SKM-1 treated with dmso at 0.1 percent for 144 hours (cell line): Measurements from ENCODE around the gene NUTF2.

Source experiments
- DNase-seq: peaks from one replicate; lab custom pipeline; 2025; ENCODE audit not compliant: unreplicated experiment; lab: John Stamatoyannopoulos, UW

NUTF2 gene

DNA sequence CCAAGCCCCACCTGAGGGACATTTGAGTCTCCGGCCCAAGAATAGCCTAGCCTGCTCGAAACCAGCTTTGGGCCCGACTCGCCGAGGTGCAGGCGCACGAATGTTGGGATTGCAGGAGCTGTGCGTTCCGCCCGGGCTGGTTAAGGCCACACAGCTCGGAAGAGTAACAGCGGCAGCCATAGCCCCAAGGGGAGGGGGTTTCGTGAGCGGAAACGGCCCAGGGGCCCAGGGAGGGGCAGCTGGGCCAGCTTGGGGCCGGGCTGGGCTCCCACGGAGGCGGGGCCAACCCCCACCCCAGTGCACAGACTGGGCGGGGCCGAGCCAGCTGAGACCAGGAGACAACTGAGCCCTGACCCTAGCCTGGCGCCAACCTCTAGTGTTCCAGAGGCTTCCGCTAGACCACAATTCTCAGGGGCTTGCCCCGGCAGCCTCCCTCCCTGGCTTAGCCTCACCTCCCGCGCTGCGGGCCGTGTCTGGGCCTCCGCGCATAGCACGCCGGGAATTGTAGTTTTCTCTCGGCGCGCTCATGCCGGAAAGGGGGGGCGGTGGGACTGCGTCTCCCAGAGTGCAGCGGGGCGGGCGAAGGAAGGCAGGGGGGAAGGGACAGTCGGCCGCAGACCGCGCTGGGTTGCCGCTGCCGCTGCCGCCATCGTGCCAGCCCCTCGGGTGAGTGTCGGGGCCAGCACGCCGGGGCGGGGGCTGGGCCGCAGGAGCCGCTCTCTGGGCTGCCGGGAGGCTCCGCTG is at the start of gene NUTF2:
TSS of gene NUTF2 (plus strand) at position 614 of the 744 bp plus-strand sequence. CDS start 18,198 bp downstream, outside the sequence.
- peak; percentile 92 for DNase-seq

DNA sequence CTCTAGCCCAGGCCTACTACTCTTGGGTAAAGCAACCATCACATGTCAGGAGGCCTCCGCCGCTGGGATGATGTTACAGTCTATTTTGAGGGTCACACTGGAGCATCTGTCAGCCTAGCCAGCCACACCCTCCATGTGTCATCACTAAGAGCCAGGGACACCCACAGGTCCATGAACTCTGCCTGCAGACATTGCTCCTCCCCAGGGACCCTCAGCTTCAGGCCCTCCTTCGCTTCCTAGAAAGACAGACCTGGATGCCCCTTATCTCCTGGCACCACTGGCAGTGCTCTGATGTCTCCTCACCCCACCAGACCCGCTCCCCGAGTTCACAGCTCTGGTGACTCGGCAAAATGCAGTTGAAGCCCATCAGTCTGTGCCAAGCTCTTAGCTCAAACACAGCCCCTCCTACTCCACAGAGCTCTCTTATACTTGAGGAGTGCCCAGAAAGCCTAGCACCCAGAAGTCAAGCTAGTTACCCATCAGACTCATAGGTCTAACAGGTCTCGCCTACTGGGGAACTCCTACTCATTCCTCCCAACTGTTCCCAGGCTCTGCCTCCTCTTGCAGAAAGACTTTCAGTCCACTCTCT is 46.3 kb upstream of the NUTF2 start:
- no peak for DNase-seq

DNA sequence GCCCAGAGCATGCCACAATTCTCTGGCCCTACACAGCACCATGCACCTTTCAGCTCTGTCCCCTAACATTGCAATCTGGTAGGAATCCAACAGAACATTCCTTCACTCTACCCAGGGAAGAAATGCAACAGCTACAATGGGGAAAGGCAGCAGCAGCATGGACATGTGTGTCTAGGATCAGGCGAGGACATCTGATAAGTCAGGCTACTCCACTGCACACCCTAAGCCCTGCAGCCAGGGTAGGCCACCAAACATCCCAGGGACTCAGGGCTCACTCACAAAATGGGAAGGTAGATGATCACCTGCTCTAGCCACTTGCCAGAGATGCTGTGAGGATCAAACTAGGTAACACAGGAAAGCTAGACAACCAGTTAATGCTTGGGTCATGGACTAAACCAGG is 45.5 kb upstream of the NUTF2 start:
- DNase-seq, result no peak

DNA sequence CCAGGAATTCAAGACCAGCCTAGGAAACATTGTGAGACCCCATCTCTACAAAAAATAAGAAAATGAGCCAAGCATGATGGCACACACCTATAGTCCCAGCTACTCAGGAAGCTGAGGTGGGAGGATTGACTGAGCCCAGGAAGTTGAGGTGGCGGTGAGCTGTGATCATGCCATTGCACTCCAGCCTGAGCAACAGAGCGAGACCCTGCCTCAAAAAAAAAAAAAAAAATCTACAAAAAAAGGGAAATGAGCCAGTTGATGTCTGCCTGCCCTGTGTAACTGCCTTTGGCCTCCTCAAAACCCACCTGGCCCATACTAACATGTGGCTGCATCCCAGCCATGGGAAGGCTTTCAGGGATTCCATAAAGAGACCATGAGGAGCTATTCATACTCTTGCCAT is 44.9 kb upstream of the NUTF2 start:
- no peak for DNase-seq

DNA sequence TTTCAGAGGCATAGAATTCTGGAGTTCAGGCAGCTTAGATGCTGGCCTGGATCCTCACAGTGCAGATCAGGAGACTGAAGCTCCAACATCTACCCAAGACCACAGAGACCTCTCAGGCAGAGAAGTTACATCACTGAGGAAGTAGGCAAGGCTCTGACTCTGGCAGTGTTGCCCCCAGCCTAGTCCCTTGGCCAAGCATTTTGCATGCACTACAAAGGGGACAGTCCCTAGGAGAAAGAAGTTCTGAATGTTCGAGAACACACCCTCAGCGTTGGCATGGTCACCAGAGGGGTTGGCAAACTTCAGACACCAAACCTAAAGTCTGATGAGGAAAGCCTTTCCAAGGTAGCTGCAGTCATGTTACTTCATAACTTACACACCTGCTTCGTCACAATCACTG is 42.8 kb upstream of the NUTF2 start:
- DNase-seq, result no peak

DNA sequence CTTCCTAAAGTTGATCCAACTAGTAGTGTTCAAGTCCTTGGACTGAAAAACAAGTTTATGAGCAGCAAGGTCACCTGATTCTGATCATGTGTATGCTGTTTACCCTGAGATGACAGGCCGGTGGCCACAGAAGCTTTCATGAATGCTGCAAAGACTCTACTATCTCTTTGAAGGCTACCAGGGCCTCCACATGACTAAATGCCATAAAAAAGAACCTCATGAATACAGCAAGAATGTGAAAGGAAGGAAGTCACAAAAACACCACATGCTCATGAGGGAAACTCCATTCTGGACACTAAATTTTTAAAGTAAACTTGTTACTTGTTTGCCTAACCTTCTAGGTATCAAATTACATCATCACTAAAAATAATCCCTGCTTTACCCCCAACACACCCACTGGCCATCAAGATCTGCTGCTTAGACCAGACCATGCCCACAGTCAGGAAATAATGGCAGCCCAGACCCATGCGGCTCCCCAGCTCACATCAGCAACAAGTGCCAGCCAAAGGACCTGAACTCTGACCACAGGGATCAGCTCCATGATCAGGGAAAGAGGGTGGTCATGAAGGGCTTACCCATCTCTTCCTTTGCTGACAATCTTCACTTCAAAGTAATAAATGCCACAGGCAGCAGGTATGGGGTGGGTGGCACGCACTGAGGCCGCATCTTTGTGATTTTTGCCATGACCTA is 41.7 kb upstream of the NUTF2 start:
- DNase-seq, result no peak

DNA sequence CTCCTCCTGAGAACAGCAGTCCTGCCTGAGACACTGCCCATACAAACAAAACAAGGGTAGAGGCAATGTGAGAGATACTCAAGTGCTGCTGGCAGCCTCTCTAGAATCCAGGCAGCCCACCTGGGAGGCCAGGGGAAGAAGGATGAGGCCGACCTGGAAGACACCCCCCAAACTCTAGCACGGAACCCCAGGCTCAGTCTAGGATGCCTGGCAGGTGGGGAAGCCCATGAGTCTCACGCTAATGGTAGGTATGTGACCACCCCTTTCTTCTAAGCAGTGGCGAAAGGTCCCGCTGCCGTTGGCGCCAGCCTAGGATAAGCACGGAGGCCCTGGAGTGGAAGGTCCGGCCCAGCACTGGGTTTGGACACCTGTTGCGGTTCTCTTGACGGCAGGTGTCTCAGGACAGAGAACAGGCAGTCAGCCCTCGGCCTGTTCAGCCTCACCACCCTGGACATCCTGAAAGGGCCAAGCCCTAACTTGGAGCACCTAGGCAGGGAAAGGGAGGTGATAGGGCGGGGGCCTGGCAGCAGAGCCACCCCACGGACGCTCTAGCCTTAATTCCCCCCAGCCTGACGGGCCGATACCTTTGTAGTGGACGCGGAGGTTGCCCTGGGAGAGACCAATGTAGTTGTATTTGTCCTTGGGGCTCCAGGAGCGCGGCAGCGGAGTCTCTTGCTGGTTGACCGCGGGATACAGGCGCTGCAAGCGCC is 40.9 kb upstream of the NUTF2 start:
- no peak for DNase-seq

DNA sequence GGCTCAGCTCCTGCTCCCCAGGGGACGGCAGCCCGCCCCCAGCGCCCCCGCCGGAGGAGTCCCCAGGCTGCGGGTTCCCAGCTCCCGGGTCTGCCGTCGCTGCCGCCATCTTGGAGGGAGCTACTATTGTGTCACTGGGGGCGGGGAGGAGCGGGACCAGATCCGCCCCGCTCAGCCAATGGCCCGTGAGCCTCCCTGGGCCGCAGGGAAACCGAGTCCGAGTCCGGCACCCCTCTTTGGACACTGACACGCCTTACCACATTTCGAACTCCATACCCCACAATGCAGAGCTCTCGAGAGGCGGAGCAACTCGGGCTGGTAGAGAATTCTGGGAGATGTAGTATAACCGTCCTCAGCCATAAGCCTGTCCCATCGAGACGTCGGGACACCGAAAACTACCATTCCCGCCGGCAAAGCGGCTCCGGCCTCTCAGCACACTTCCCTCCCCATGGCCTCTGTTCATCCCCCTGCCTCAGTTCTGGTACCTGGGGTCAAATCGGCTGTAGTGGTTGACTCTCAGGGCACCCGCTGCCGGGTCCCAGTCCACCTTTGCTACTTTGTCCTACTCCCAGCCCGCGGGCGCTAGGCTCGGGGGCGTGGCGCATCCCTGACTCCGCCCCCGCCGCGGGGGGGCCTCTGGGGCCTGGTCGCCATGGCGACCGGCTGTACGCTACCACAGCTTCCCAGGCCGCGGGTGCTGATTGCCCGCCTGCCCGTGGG is 40.1 kb upstream of the NUTF2 start, which contains the start of the genes RANBP10 and TSNAXIP1:
TSS of gene RANBP10 (minus strand) at position 133 of the 720 bp plus-strand sequence. CDS start at position 109, 24 bp downstream.
TSS of gene TSNAXIP1 (plus strand) at position 462 of the 720 bp plus-strand sequence. CDS start 261 bp downstream, outside the sequence.
- DNase-seq, result peak; percentile 99

DNA sequence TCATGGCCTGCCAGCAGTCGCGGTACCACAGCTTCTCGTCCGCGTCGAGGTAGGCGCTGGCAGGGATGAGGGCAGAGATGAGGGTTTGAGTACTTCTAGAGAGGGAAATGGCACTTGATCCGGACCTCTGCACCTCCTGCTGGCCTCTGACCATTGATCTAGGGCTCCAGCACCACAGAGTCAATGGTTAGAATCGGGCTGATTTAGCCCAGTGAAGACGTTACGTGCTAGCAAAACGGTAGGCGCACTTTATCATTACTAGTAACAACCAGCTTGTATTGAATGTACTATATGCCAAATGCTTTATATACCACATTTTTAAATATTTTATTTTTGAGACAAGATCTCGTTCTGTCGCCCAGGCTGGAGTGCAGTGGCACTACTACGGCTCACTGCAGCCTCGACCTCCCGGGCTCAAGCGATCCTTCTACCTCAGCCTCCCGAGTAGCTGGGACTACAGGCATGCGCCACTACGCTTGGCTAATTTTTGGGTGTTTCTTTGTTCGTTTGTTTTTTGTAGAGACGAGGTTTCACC is 39.5 kb upstream of the NUTF2 start:
- no peak for DNase-seq

DNA sequence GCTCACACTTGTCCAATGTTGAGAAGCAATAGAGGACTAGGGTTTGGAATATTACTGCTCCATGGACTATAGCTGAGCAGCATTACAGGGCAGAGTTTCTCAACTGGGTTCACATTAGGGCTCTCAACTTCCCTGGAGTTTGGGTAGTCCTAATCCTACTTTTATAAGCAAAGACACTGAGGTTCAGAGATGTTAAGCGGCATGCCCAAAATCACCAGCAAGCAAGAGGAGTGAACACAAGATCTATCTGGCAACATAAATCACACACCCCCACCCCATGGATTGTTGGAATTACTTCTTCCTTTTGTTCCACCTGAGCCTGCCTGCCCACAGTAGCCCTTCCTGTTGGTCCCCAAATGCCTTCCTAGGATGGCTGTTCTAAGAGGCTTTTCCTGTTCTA is 34.8 kb upstream of the NUTF2 start:
- no peak for DNase-seq

DNA sequence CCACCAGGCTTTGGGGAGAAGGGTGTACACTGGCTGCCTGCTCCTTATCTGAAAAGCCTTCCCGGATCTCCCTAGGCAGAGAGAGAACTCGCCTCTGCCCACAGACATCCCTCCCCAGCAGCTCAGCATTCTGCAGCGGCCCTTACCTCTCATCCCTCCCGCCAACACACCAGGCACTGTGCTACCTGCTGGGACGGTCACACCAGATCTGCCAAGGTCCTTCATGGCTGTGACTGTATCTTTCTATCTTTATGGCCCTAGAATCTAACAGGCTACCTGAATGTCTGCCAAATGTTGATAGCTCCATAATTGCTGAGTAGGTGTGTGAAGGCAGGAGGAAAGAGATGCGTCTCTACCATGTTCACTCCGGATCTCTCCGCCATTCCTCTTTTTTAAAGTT is 32.2 kb upstream of the NUTF2 start:
- no peak for DNase-seq

DNA sequence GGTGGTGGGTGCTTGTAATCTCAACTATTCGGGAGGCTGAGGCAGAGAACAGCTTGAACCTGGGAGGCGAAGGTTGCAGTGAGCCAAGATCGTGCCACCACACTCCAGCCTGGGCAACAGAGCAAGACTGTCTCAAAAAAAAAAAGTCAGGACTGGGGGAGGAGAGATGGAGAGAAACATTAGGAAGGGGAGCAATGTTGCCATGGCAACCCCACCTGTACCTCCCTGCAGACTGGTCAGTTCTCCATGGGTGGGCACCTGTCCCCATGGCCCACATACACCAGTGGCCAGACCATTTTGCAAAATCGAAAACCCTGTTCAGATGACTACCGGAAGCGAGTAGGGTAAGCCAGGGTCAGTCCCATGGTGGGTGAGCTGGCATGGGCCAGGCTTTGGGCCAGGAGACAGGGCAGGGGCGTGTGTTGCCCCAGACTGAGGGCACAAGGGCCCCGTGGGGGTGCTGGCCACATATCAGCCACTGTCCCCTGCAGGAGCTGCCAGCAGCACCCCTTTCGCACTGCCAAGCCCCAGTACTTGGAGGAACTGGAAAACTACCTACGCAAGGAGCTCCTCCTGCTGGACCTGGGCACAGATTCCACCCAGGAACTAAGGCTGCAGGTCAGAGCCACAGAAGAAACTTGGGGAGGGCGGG is 26.0 kb upstream of the NUTF2 start:
- DNase-seq, result no peak

DNA sequence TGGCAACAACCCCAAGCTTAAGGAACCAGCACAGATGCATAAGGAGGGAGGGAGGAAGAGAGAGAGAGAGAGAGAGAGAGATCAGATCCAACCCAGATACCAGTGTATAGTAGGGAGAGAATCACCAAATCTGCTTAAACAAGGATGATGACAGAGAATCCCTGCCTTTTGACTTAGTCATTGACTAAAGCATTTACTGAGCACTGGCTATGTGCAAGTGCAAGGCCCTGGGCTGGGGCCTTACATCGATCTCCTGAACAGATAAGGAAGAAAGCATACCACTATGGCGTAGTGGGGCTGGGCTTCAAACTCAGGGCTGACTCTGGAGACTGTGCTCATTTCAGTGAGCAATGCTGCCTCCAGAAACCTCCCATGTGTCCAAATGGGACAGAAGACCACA is 24.2 kb upstream of the NUTF2 start:
- DNase-seq, result no peak

DNA sequence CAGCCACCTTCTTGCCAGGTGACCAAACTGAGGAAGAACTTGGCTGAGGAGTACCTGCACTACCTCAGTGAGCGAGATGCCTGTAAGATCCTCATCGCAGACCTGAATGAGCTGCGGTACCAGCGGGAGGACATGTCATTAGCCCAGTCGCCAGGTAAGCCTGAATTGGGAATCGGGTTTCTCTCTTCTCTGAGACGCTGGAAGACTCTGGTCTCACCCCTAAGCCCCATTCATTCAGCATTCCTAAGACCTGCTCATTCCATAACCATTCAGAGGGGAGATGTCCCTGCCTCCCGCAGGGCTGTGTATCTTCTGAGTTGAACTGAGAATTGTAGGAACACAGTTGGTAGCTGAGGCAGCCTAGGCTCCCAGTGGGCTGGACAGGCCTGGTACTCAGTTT is 21.6 kb upstream of the NUTF2 start:
- DNase-seq, result no peak

DNA sequence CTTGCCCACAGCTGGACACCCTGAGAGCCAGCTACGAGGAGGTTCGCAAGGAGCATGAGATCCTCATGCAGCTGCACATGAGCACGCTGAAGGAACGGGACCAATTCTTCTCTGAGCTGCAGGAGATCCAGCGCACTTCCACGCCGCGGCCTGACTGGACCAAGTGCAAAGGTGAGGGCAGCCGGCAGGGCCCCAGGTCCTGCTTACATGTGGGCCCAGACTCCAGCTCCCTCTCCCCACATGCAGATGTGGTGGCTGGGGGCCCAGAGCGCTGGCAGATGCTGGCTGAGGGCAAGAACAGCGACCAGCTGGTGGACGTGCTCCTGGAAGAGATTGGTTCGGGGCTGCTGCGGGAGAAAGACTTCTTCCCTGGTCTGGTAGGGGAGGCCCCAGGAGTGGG is 20.8 kb upstream of the NUTF2 start:
- no peak for DNase-seq

DNA sequence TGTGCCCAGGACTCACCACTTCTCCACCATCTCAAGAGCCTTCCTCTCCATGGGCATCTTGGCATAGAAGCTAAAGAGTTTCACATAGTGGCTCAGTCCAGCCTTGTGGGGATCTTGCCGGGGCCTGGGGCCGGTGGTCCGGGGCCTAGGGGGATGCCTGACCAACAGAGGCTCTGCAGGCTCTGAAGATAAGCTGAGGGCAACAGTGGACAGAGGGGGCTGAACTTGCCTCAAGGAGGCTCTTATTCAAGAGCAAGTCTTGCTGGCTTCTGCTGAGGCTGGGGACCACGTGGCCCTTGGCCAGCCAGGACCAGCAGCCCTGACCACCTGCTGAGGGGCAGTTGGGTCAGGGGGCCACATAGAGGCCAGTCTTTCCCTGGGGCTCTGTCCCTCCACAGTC is 18.1 kb upstream of the NUTF2 start:
- DNase-seq, result no peak

DNA sequence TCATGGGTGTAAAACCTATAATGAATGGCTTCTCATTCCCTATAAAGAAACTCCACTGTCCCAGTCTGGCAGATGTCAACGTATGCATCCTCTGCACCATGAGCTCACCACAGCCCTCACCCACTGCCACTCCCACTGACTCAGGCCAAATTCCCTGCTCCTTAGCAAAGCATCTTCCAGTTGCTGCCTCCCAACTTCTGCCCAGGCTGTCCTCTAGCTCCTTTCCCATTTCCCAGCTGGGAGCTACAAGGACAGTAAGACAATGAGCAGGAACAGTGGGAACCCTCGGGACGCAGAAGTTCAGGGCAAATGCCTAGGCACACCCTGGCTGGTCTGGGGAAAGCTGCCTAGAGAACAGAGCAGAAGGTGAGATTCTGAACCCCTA is 13.7 kb upstream of the NUTF2 start:
- no peak for DNase-seq

DNA sequence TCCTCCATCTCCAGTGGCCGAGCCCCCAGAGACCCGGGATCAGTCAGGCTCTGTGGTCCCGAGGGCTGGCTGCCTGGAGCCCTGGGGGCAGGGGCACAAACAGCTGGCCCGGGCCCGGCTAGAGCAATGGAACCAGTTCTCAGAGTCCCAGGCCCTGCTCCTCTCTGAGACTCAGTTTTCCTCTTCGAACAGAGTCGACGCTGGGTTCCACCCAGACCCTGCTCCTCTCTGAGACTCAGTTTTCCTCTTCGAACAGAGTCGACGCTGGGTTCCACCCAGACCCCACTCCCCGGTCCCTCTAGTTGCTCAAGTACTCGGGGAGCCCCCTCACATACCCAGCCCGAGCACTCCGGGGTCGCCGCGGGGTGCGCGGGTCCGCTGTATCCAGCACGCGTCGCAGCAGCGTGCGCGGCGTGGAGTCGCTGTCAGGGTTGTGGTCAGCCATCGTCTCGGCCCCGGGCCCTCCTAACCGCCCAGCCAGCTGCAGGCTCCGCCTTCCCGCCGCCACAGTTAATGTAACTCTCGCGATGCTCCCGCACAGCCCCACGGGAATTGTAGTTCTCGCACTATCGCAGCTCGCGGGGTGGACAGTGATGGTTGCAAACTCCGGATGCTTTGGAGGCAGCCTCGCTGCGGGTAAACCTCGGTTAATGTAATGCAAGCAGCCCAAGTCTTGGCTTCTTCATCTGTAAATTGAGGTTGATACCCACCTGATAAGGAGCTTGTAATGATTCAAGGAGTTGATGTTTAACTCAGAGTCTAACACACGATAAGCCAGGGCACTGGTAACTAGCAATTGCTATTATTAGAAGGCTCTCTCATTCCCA is 13.1 kb upstream of the NUTF2 start:
- DNase-seq, result peak; percentile 81

DNA sequence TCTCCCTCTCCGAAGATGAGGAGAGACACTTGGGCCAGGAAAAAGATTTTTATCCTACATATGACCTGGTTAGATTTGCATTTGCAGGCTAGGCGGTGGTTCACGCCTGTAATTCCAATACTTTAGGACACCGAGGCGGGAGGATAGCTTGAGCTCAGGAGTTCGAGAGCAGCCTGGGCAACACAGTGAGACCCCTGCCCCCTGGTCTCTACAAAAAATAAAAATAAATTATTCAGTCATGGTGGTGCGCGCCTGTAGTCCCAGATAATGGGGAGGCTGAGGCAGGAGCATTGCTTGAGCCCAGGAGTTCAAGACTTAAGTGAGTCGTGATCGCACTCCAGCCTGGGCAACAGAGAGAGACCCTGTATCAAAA is 12.5 kb upstream of the NUTF2 start:
- DNase-seq, result no peak
